Mucosa of descending colon (tissue), 3 donors: ENCODE data around the gene DES. TPM values are rescaled to one million over a fixed set of nuclear protein-coding genes. Genes with fewer than 3 reads are reported as not detected.

Experiments
- ATAC-seq: fragments of 200-7000 bp; cut with Tn5 transposase; one replicate; pipeline ENCODE4 v1.9.1; 2020; ENCODE audit warnings: mild to moderate bottlenecking, moderate library complexity
- DNase-seq, 3 donors: peaks; one replicate each; pipeline ENCODE4 v3.0.0-alpha.2; 2020
- H3K36me3 ChIP-seq: fragments of 200-600 bp; one replicate; pipeline ENCODE4 v1.8.0; 2021; ENCODE audit warnings: low read depth, mild to moderate bottlenecking
- H3K4me1 ChIP-seq: fragments of 200-600 bp; one replicate; pipeline ENCODE4 v1.8.0; 2021; ENCODE audit warnings: low read depth, mild to moderate bottlenecking
- H3K4me3 ChIP-seq: fragments of 200-600 bp; one replicate; pipeline ENCODE4 v1.8.0; 2021; ENCODE audit warnings: mild to moderate bottlenecking
- H3K9me3 ChIP-seq: fragments of 200-600 bp; one replicate; pipeline ENCODE4 v1.8.0; 2021; ENCODE audit warnings: mild to moderate bottlenecking
- intact Hi-C, 2 donors: fragments of 100-400 bp; cut with DNase I in 1 of 2; cut with micrococcal nuclease in 1 of 2; formaldehyde crosslinking; loops; one replicate each; pipeline versions ENCODE4 v1.11.0 to v1.11.1; 2022; cut with DNase I, micrococcal nuclease
- total RNA-seq, 3 donors: library from RNA; stranded (reverse); fragmentation: NEBNext Ultra II Directional in 2 of 3; extraction: Animal tissue kit (Norgen Biotek cat#: 25700) in 2 of 3; gene quantifications; one replicate each; pipeline versions ENCODE4 v1.2.1 to v1.2.4, GENCODE V29; 2021 to 2023
- TF ChIP-seq, protein P1 (sequence below): fragments of 200-600 bp; IDR thresholded peaks from one replicate; pipeline ENCODE4 v1.8.0; 2022; ENCODE audit warnings: antibody characterized with exemption, mild to moderate bottlenecking
- donor health status: DM: no; HTN: no; CAD: no; lungs with moderate emphysema.
- donor health status: DM: no; HTN: no; CAD: no.
- donor health status: DM: no; HTN: yes; CAD: no.

Gene DES
- total RNA-seq, 3 donors from 2014 or later, result 65.4 to 4,715 (median 359) TPM

DNA sequence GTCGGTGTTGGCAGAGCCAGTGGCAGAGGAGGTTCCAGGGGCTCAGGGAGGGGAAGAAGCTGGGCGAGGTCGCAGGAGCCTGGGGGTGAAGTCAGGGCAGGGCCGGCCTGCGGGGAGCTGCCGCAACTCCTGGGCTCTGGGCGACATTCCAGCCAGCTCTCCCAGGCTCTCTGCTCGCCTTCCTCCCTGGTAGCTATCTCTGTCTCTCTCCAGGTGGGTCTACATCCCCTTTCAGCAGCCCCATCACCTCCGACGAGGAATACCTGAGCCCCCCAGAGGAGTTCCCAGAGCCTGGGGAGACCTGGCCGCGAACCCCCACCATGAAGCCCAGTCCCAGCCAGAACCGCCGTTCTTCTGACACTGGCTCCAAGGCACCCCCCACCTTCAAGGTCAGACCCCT, 43.5 kb downstream of the DES start:
- intact Hi-C loops, result no loop called here
- DNase-seq (peak in 1 of 3 donors; percentile 29), ATAC-seq (no peak)
- H3K4me1 ChIP-seq, result peaks cover 2% of the 10 kb centered on the region
- no peaks in the 10 kb centered on the region for H3K9me3 ChIP-seq
- H3K4me3 ChIP-seq, result no peak overlapping the region
- TF ChIP-seq, protein P1, sequence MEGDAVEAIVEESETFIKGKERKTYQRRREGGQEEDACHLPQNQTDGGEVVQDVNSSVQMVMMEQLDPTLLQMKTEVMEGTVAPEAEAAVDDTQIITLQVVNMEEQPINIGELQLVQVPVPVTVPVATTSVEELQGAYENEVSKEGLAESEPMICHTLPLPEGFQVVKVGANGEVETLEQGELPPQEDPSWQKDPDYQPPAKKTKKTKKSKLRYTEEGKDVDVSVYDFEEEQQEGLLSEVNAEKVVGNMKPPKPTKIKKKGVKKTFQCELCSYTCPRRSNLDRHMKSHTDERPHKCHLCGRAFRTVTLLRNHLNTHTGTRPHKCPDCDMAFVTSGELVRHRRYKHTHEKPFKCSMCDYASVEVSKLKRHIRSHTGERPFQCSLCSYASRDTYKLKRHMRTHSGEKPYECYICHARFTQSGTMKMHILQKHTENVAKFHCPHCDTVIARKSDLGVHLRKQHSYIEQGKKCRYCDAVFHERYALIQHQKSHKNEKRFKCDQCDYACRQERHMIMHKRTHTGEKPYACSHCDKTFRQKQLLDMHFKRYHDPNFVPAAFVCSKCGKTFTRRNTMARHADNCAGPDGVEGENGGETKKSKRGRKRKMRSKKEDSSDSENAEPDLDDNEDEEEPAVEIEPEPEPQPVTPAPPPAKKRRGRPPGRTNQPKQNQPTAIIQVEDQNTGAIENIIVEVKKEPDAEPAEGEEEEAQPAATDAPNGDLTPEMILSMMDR, result no peak
- H3K36me3 ChIP-seq, result no peaks in the 10 kb centered on the region

- Histone ChIP-seq H3K9me3 (no peaks in the 10 kb centered on the region), H3K4me1 (peaks cover 2% of the 10 kb centered on the region), H3K36me3 (no peaks in the 10 kb centered on the region), H3K4me3 (no peak overlapping the region)
- TF ChIP-seq, protein P1, result no peak
- ATAC-seq, result no peak
- DNase-seq, result no peak
- intact Hi-C loops, result no loop called here
Measured at GRCh38 chr2:219462349-219462748, 44.2 kb downstream of the DES start.

DNA sequence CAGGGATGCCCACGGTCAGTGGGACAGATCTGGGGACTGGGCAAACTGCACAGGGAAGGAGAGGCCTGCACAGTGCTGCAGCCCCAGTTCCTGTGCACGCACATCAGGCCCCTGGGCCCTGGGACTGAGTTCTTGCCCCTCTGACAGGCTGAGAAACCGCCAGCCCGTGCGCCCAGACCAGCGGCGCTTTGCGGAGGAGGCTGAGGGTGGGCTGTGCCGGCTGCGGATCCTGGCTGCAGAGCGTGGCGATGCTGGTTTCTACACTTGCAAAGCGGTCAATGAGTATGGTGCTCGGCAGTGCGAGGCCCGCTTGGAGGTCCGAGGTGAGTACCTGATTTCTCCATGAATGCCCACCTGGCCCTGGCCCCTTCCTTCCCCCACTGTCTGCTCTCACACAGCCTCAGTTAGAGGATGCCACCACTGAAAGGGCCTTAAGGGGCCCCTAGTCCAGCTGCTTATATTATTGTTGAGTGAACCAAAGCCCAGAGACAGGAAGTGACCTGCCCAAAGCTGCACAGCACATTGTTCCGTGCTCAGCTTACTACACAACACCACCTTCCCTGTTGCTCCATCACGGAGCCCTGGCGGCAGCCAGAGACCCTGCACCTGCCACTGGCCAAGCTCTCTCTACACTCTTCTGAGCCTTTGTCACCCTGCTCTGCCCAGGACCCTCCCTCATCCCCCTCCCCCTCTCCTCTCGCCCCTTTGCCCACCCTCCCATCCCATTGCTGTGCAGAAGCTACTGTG, 46.3 kb downstream of the DES start:
- no peak for ATAC-seq
- Histone ChIP-seq H3K4me3 (no peak overlapping the region), H3K4me1 (no peaks in the 10 kb centered on the region), H3K9me3 (no peaks in the 10 kb centered on the region), H3K36me3 (no peaks in the 10 kb centered on the region)
- TF ChIP-seq, protein P1, result no peak
- intact Hi-C loops, result no loop called here
- peak in 1 of 3 donors; percentile 39 for DNase-seq

GRCh38 chr2:219465659-219466561, 47.7 kb downstream of the DES start:
- H3K9me3 ChIP-seq, result no peaks in the 10 kb centered on the region
- intact Hi-C loops, result no loop called here
- no peaks in the 10 kb centered on the region for H3K36me3 ChIP-seq
- TF ChIP-seq, protein P1, result no peak
- DNase-seq (peak in 1 of 3 donors; percentile 37), ATAC-seq (no peak)
- H3K4me1 ChIP-seq, result no peaks in the 10 kb centered on the region
- H3K4me3 ChIP-seq, result no peak overlapping the region

DNA sequence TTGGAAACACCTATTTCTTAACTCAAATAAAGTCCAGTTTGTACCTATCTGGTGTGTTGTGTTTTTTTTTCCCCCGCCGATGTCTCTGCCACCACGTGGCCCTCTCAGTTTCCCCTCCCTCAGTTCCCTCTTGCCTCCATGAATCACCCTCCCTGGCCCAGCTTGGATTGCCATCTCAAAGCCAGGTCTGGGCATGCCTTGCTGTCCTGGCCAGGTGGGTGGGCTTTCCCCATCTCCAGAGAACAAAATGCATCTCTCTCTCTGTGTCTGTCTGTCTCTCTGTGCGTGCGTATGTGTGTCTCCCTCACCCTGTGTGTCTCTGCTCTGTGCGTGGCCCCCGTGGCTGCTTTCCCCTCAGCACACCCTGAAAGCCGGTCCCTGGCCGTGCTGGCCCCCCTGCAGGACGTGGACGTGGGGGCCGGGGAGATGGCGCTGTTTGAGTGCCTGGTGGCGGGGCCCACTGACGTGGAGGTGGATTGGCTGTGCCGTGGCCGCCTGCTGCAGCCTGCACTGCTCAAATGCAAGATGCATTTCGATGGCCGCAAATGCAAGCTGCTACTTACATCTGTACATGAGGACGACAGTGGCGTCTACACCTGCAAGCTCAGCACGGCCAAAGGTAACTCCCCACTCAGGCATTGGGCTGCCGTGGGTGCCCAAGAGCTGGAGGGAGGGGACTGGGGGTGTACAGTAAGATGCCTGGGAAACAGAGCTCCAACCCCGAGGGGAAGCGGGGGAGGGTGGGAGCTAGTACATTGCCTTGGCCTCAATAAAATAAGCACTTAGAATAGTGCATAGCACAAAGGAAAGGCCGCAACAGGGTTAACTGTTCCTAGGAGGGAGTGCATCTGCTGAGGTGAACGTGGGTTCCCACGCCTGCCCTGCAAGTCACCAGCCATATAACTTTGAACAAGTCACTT, 48.9 kb downstream of the DES start:
- Histone ChIP-seq H3K9me3 (no peaks in the 10 kb centered on the region), H3K36me3 (no peaks in the 10 kb centered on the region), H3K4me3 (no peak overlapping the region), H3K4me1 (no peaks in the 10 kb centered on the region)
- TF ChIP-seq, protein P1, result no peak
- ATAC-seq (no peak), DNase-seq (peak in 1 of 3 donors; percentile 44)
- intact Hi-C loops, result no loop called here
